RWPE1 (cell line): ENCODE measurements around the gene OPN5.

Experiments
- CTCF ChIA-PET: fragments of 350-600 bp; sonication (Branson Sonifier 250); formaldehyde crosslinking; extraction: SDS; loops from one replicate; lab custom pipeline; 2021; lab: Yijun Ruan, JAX
- POLR2A ChIA-PET: fragments of 400-600 bp; formaldehyde crosslinking; extraction: SDS; loops from one replicate; lab custom pipeline; 2020; ENCODE audit warnings: antibody characterized with exemption; ENCODE audit not compliant: low non-redundant PET; lab: Yijun Ruan, JAX
- DNase-seq: peaks from one replicate; pipeline ENCODE4 v3.0.0; 2012; ENCODE audit warnings: low spot score
- H3K27ac ChIP-seq: fragments of 450-650 bp; 2 replicates; pipeline ENCODE4 v1.5.1; 2017
- TF ChIP-seq, protein P1 (sequence below): fragments of 450-650 bp; conservative IDR thresholded peaks from 2 replicates; pipeline ENCODE4 v1.5.1; 2017; ENCODE audit warnings: low read depth, mild to moderate bottlenecking

OPN5 gene

GRCh38 chr6:47801984-47802383 lies 20.2 kb downstream of the OPN5 start:
- ChIA-PET CTCF (interaction anchor here (0.6 kb wide), 1 partner anchor 159 kb away, joined by 5 read pairs; no protein-coding TSS in a partner anchor), POLR2A (no interaction called here)
- no peak overlapping the region for H3K27ac ChIP-seq
- TF ChIP-seq, protein P1, sequence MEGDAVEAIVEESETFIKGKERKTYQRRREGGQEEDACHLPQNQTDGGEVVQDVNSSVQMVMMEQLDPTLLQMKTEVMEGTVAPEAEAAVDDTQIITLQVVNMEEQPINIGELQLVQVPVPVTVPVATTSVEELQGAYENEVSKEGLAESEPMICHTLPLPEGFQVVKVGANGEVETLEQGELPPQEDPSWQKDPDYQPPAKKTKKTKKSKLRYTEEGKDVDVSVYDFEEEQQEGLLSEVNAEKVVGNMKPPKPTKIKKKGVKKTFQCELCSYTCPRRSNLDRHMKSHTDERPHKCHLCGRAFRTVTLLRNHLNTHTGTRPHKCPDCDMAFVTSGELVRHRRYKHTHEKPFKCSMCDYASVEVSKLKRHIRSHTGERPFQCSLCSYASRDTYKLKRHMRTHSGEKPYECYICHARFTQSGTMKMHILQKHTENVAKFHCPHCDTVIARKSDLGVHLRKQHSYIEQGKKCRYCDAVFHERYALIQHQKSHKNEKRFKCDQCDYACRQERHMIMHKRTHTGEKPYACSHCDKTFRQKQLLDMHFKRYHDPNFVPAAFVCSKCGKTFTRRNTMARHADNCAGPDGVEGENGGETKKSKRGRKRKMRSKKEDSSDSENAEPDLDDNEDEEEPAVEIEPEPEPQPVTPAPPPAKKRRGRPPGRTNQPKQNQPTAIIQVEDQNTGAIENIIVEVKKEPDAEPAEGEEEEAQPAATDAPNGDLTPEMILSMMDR: no peak
- no peak for DNase-seq

DNA sequence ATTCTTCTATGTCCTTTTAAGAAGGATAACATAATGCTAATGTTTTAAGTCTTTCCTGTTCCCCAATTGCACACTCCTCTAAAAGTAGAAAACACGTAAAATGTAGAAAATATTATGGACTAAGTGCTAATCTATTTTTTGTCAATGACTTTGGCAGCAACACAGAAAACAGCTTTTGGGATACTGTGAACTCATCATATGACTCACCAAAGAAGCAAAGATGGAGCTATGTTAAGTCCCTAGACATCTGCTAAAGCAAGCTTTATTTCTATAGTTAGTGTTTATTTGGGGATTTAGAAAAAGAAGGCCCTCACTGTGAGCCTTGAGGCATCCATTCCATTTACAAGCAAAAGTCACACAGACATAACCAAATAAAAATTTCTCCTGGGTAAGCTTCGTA lies 23.0 kb downstream of the OPN5 start:
- CTCF ChIA-PET: interaction anchor here (0.6 kb wide), 1 partner anchor 57 kb away, joined by 3 read pairs; no protein-coding TSS in a partner anchor
- H3K27ac ChIP-seq: no peak overlapping the region
- POLR2A ChIA-PET: no interaction called here
- TF ChIP-seq, protein P1: no peak
- no peak for DNase-seq

- POLR2A ChIA-PET: no interaction called here
- TF ChIP-seq, protein P1: no peak
- CTCF ChIA-PET: no interaction called here
- no peak overlapping the region for H3K27ac ChIP-seq
- DNase-seq: no peak
Observed at GRCh38 chr6:47809873-47810272, 28.0 kb downstream of the OPN5 start.

DNA sequence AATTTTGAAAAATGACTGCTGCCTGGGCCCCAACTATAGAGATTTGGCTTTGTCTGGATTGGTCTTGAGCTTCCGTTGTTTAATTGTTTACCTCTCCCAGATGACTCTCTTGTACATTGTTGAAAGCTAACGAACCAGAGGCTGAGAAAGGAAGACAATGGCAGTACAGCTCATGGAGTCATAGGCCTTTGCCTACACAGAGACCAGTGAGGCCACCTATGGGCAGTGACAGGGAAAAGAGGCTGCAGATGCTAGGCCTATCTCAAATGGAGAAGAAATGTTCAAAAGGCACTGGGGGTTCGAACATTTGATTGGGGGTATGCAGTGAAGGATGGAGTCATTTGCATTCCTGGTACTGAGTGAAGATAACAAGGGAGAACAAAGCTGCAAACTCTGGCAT lies 29.1 kb downstream of the OPN5 start:
- DNase-seq: no peak
- CTCF ChIA-PET: interaction anchor here (0.6 kb wide), 1 partner anchor 801 kb away, joined by 3 read pairs; no protein-coding TSS in a partner anchor
- TF ChIP-seq, protein P1: no peak
- POLR2A ChIA-PET: no interaction called here
- H3K27ac ChIP-seq: no peak overlapping the region

- ChIA-PET POLR2A (no interaction called here), CTCF (no interaction called here)
Observed at GRCh38 chr6:47811443-47811842, 29.6 kb downstream of the OPN5 start.

DNA sequence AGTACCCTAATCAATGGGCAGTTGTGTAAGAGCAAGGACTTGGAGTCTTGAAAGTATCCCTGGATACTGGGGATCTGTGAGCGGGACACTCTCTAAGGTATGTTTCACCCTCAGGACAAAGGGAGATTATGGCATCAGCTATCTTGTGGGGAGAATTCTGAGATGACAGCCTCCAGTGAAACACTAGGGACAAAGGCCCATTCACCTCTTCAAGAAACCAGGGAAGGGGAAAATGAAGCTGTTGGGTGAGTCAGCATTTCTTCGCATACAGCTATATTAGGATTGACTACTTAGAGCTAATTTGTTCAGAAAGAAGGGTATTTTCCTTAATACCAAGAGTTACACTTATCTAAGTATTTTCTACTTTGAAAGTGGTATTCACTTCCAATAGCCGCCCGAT lies 35.9 kb downstream of the OPN5 start:
- ChIA-PET POLR2A (no interaction called here), CTCF (interaction anchor here (0.6 kb wide), 1 partner anchor 952 kb away, joined by 7 read pairs; no protein-coding TSS in a partner anchor)
- no peak overlapping the region for H3K27ac ChIP-seq
- no peak for DNase-seq
- TF ChIP-seq, protein P1: no peak

More at GRCh38 chr6:47811443-47811842, 29.6 kb downstream of the OPN5 start:
- TF ChIP-seq, protein P1: no peak
- H3K27ac ChIP-seq: no peak overlapping the region
- DNase-seq: no peak

DNA sequence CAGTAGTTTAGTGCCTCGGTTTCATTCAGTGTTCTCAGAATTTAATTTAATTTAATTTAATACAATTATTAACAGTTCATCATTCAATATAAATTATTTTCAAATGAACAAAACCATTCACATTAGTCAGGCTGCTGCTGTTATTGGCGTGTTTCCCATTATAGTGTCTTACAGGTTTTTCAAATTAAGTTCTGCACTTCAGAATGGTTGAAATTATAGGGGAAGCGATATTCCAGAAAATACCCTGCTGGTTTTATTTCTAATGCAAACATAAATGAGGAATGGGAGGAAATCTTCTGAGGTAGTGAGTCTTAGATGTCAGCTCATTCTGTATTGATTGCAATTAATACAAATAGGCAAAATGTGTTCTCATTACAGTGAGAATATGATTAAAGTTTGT lies 37.6 kb downstream of the OPN5 start:
- TF ChIP-seq, protein P1: no peak
- CTCF ChIA-PET: interaction anchor here (0.6 kb wide), 1 partner anchor 185 kb away, joined by 3 read pairs; no protein-coding TSS in a partner anchor
- POLR2A ChIA-PET: no interaction called here
- no peak for DNase-seq
- H3K27ac ChIP-seq: no peak overlapping the region
